Activated CD4-positive, alpha-beta T cell treated with anti-CD3 and anti-CD28 coated beads, Interleukin-2, amount 10 ng/mL, durations not matched to agents 24 days and 14 days (primary cell): ENCODE data around the gene TICAM1. TPM values are rescaled to one million over a fixed set of nuclear protein-coding genes. Genes with fewer than 3 reads are reported as not detected.

Experiments used
- DNase-seq: peaks from one replicate; pipeline ENCODE4 v3.0.0; 2022
- H3K27ac Mint-ChIP-seq: one replicate; pipeline ENCODE4 v1.8.0; 2022; ENCODE audit warnings: mild to moderate bottlenecking, mixed read lengths
- H3K27me3 Mint-ChIP-seq: one replicate; pipeline ENCODE4 v1.8.0; 2022; ENCODE audit warnings: mixed read lengths
- H3K36me3 Mint-ChIP-seq: one replicate; pipeline ENCODE4 v1.8.0; 2022; ENCODE audit warnings: low read depth, mild to moderate bottlenecking, mixed read lengths
- H3K4me1 Mint-ChIP-seq: one replicate; pipeline ENCODE4 v1.8.0; 2021; ENCODE audit warnings: mixed read lengths
- H3K4me3 Mint-ChIP-seq: one replicate; pipeline ENCODE4 v1.8.0; 2022; ENCODE audit warnings: mild to moderate bottlenecking, moderate library complexity, mixed read lengths
- H3K9me3 Mint-ChIP-seq: one replicate; pipeline ENCODE4 v1.8.0; 2021; ENCODE audit warnings: mixed read lengths
- intact Hi-C: fragments of 100-400 bp; cut with micrococcal nuclease; formaldehyde crosslinking; loops from one replicate; pipeline ENCODE4 v1.15.1; 2023
- total RNA-seq: library from RNA; stranded (reverse); gene quantifications from 2 replicates; pipeline ENCODE4 v1.2.3, GENCODE V29; 2022

The TICAM1 gene
- total RNA-seq = 33.8 and 33.9 TPM in 2 replicates

GRCh38 chr19:4831304-4831978 lies at the start of gene TICAM1:
TICAM1 (minus strand) TSS chr19:4831712; CDS start chr19:4818377, 13,335 bp downstream.
- intact Hi-C loops = loop anchor here (2.0 kb wide), 1 partner anchor 17 kb away; no protein-coding TSS in a partner anchor
- H3K9me3 Mint-ChIP-seq = no peaks in the 10 kb centered on the region
- H3K27ac Mint-ChIP-seq = peak within 1 kb of the TSS; percentile 93
- peak; percentile 96 for DNase-seq
- peak within 1 kb of the TSS; percentile 95 for H3K4me3 Mint-ChIP-seq
- H3K4me1 Mint-ChIP-seq = peaks cover 22% of the 10 kb centered on the region
- no peaks in the 10 kb centered on the region for H3K27me3 Mint-ChIP-seq
- H3K36me3 Mint-ChIP-seq = peaks cover 16% of the 10 kb centered on the region

- Mint-ChIP-seq H3K36me3 (no peaks in the 10 kb centered on the region), H3K27me3 (no peaks in the 10 kb centered on the region), H3K27ac (no peak overlapping the region), H3K4me1 (no peaks in the 10 kb centered on the region), H3K4me3 (no peak overlapping the region), H3K9me3 (no peaks in the 10 kb centered on the region)
- intact Hi-C loops = no loop called here
- DNase-seq = no peak
Measured at GRCh38 chr19:4879041-4879440, 47.5 kb upstream of the TICAM1 start.

- H3K4me1 Mint-ChIP-seq = no peaks in the 10 kb centered on the region
- H3K4me3 Mint-ChIP-seq = no peak overlapping the region
- no peaks in the 10 kb centered on the region for H3K36me3 Mint-ChIP-seq
Measured at GRCh38 chr19:4878491-4878968, 47.0 kb upstream of the TICAM1 start.

GRCh38 chr19:4877753-4878490 lies 46.4 kb upstream of the TICAM1 start:
- no peaks in the 10 kb centered on the region for H3K36me3 Mint-ChIP-seq
- H3K4me1 Mint-ChIP-seq = no peaks in the 10 kb centered on the region
- no peak overlapping the region for H3K27ac Mint-ChIP-seq
- no peaks in the 10 kb centered on the region for H3K27me3 Mint-ChIP-seq
- H3K9me3 Mint-ChIP-seq = no peaks in the 10 kb centered on the region
- DNase-seq = no peak
- intact Hi-C loops = no loop called here
- no peak overlapping the region for H3K4me3 Mint-ChIP-seq

More at GRCh38 chr19:4878491-4878968, 47.0 kb upstream of the TICAM1 start:
- no peak overlapping the region for H3K27ac Mint-ChIP-seq
- no peaks in the 10 kb centered on the region for H3K9me3 Mint-ChIP-seq
- no peaks in the 10 kb centered on the region for H3K27me3 Mint-ChIP-seq
- intact Hi-C loops = no loop called here
- DNase-seq = no peak

GRCh38 chr19:4873930-4874329 lies 42.4 kb upstream of the TICAM1 start:
- Mint-ChIP-seq H3K4me3 (no peak overlapping the region), H3K27ac (no peak overlapping the region), H3K36me3 (no peaks in the 10 kb centered on the region), H3K27me3 (no peaks in the 10 kb centered on the region), H3K4me1 (peaks cover 11% of the 10 kb centered on the region), H3K9me3 (no peaks in the 10 kb centered on the region)
- intact Hi-C loops = no loop called here
- no peak for DNase-seq

GRCh38 chr19:4871711-4872110 lies 40.2 kb upstream of the TICAM1 start:
- Mint-ChIP-seq H3K4me3 (no peak overlapping the region), H3K9me3 (no peaks in the 10 kb centered on the region), H3K4me1 (peaks cover 20% of the 10 kb centered on the region), H3K27ac (no peak overlapping the region), H3K27me3 (no peaks in the 10 kb centered on the region), H3K36me3 (no peaks in the 10 kb centered on the region)
- no peak for DNase-seq
- intact Hi-C loops = loop anchor here (1.0 kb wide), 2 partner anchors 40 to 160 kb away; no protein-coding TSS in a partner anchor

GRCh38 chr19:4870025-4870700 lies 38.7 kb upstream of the TICAM1 start:
- peaks cover 24% of the 10 kb centered on the region for H3K4me1 Mint-ChIP-seq
- H3K27ac Mint-ChIP-seq = peak overlapping the region; percentile 67
- H3K4me3 Mint-ChIP-seq = no peak overlapping the region
- intact Hi-C loops = no loop called here
- H3K27me3 Mint-ChIP-seq = no peaks in the 10 kb centered on the region
- no peaks in the 10 kb centered on the region for H3K9me3 Mint-ChIP-seq
- H3K36me3 Mint-ChIP-seq = no peaks in the 10 kb centered on the region
- no peak for DNase-seq

GRCh38 chr19:4868286-4868834 lies 36.8 kb upstream of the TICAM1 start:
- intact Hi-C loops = no loop called here
- Mint-ChIP-seq H3K27me3 (no peaks in the 10 kb centered on the region), H3K36me3 (no peaks in the 10 kb centered on the region), H3K4me3 (peak overlapping the region; percentile 85), H3K9me3 (no peaks in the 10 kb centered on the region), H3K4me1 (peaks cover 28% of the 10 kb centered on the region), H3K27ac (peak overlapping the region; percentile 83)
- no peak for DNase-seq

GRCh38 chr19:4867534-4868285 lies 36.2 kb upstream of the TICAM1 start, which contains the start of gene PLIN3:
PLIN3 (minus strand) TSS chr19:4867667; CDS start chr19:4861394, 6,273 bp downstream.
- Mint-ChIP-seq H3K4me3 (peak within 1 kb of the TSS; percentile 85), H3K27me3 (no peaks in the 10 kb centered on the region), H3K9me3 (no peaks in the 10 kb centered on the region), H3K27ac (peak within 1 kb of the TSS; percentile 83), H3K4me1 (peaks cover 27% of the 10 kb centered on the region), H3K36me3 (no peaks in the 10 kb centered on the region)
- intact Hi-C loops = loop anchor here (1.0 kb wide), 1 partner anchor 43 kb away; no protein-coding TSS in a partner anchor
- DNase-seq = peak; percentile 97

GRCh38 chr19:4866595-4867424 lies 35.3 kb upstream of the TICAM1 start:
- intact Hi-C loops = loop anchor here (1.0 kb wide), 1 partner anchor 43 kb away; no protein-coding TSS in a partner anchor
- Mint-ChIP-seq H3K9me3 (no peaks in the 10 kb centered on the region), H3K27me3 (no peaks in the 10 kb centered on the region), H3K4me3 (peak overlapping the region; percentile 85), H3K27ac (peak overlapping the region; percentile 41), H3K36me3 (no peaks in the 10 kb centered on the region), H3K4me1 (peaks cover 24% of the 10 kb centered on the region)
- DNase-seq = peak; percentile 86

- Mint-ChIP-seq H3K27ac (no peak overlapping the region), H3K9me3 (no peaks in the 10 kb centered on the region), H3K27me3 (no peaks in the 10 kb centered on the region), H3K4me3 (no peak overlapping the region), H3K4me1 (peaks cover 4% of the 10 kb centered on the region), H3K36me3 (peaks cover 5% of the 10 kb centered on the region)
- no peak for DNase-seq
- intact Hi-C loops = no loop called here
Measured at GRCh38 chr19:4861147-4861546, 29.6 kb upstream of the TICAM1 start.

GRCh38 chr19:4859697-4860096 lies 28.2 kb upstream of the TICAM1 start:
- intact Hi-C loops = no loop called here
- Mint-ChIP-seq H3K27ac (no peak overlapping the region), H3K9me3 (no peaks in the 10 kb centered on the region), H3K36me3 (peaks cover 11% of the 10 kb centered on the region), H3K27me3 (no peaks in the 10 kb centered on the region), H3K4me1 (peaks cover 4% of the 10 kb centered on the region), H3K4me3 (no peak overlapping the region)
- no peak for DNase-seq
